ENCODE results near the gene ACTN3.
"Not testable (repeated sequence)": the region's sequence is repeated elsewhere in the genome, so short reads cannot be mapped to it uniquely, and the experiment has no call there.

Gene ACTN3

DNA sequence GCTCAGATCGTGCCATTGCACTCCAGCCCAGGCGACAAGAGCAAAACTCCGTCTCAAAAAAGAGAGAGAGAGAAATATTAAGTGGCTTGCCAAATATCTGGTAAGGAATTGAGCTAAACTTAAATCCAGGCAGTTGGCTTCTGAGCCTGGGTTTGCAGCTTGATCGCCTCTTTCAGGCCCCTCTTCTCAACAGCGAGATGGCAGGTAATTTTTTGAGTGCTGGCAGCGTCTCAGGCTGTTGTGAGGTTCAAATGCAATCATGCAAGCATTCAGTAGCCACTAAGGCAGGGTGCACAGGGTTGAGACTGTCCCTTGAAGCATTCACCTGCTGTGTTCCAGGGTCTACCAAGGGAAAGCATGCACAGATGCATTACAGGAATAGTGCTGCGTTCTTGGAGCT, 22.4 kb downstream of the ACTN3 start:
- H3K27me3 ChIP-seq (ENCODE audit: control insufficient read depth, insufficient read depth, low read length): peaks cover 19% of the 10 kb centered on the region
- no peaks in the 10 kb centered on the region for H3K36me3 ChIP-seq (ENCODE audit: insufficient read depth, low read length)
- H3K4me3 ChIP-seq (ENCODE audit: low read length): no peak overlapping the region
- no peak overlapping the region for H3K4me2 ChIP-seq (ENCODE audit: low read length)
- no peaks in the 10 kb centered on the region for H3K9me3 ChIP-seq (replicated peaks; ENCODE audit: low read length)
- no peak overlapping the region for H3K9ac ChIP-seq (ENCODE audit: low read depth, low read length)
- H3K4me1 ChIP-seq (ENCODE audit: control insufficient read depth, insufficient read depth, low read length): peaks cover 10% of the 10 kb centered on the region

GRCh38 chr11:66570079-66570849, 23.6 kb downstream of the ACTN3 start:
- Histone ChIP-seq H3K27me3 (ENCODE audit: control insufficient read depth, insufficient read depth, low read length) (peaks cover 19% of the 10 kb centered on the region), H3K9ac (ENCODE audit: low read depth, low read length) (no peak overlapping the region), H3K4me2 (ENCODE audit: low read length) (no peak overlapping the region), H3K4me1 (ENCODE audit: control insufficient read depth, insufficient read depth, low read length) (peaks cover 10% of the 10 kb centered on the region), H3K9me3 (replicated peaks; ENCODE audit: low read length) (no peaks in the 10 kb centered on the region), H3K4me3 (ENCODE audit: low read length) (no peak overlapping the region), H3K36me3 (ENCODE audit: insufficient read depth, low read length) (no peaks in the 10 kb centered on the region)

- no peaks in the 10 kb centered on the region for H3K36me3 ChIP-seq (ENCODE audit: insufficient read depth, low read length)
- no peak overlapping the region for H3K4me2 ChIP-seq (ENCODE audit: low read length)
- no peak overlapping the region for H3K9ac ChIP-seq (ENCODE audit: low read depth, low read length)
- H3K4me3 ChIP-seq (ENCODE audit: low read length): no peak overlapping the region
- no peaks in the 10 kb centered on the region for H3K9me3 ChIP-seq (replicated peaks; ENCODE audit: low read length)
- peaks cover 10% of the 10 kb centered on the region for H3K4me1 ChIP-seq (ENCODE audit: control insufficient read depth, insufficient read depth, low read length)
- H3K27me3 ChIP-seq (ENCODE audit: control insufficient read depth, insufficient read depth, low read length): peaks cover 19% of the 10 kb centered on the region
These were observed 24.1 kb downstream of the ACTN3 start for GRCh38 chr11:66570850-66571180.

- Histone ChIP-seq H3K4me1 (ENCODE audit: control insufficient read depth, insufficient read depth, low read length) (peaks cover 4% of the 10 kb centered on the region), H3K4me2 (ENCODE audit: low read length) (peak overlapping the region; percentile 76), H3K27me3 (ENCODE audit: control insufficient read depth, insufficient read depth, low read length) (no peaks in the 10 kb centered on the region), H3K36me3 (ENCODE audit: insufficient read depth, low read length) (no peaks in the 10 kb centered on the region), H3K9me3 (replicated peaks; ENCODE audit: low read length) (no peaks in the 10 kb centered on the region), H3K4me3 (ENCODE audit: low read length) (peak overlapping the region; percentile 25), H3K9ac (ENCODE audit: low read depth, low read length) (no peak overlapping the region)
These were observed 32.4 kb downstream of the ACTN3 start for GRCh38 chr11:66579017-66579606.

DNA sequence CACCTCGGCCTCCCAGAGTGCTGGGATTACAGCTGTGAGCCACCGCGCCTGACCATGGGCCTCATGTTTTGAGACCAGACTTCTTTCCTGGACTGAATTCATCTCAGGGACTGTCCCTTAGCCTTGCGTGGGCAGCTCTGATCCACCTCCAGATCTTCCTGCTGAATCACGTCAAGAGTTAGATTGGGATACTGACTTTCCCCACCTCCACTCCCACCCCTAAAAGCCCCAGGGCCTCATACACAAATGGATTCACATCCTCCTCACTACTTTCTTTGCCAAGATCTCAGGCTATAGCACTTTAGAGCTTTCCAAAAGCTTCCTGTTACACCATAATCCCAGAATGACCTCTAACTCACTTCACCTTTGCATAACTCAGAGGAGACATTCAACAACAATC, 34.1 kb downstream of the ACTN3 start:
- peaks cover 4% of the 10 kb centered on the region for H3K4me1 ChIP-seq (ENCODE audit: control insufficient read depth, insufficient read depth, low read length)
- H3K9me3 ChIP-seq (replicated peaks; ENCODE audit: low read length): no peaks in the 10 kb centered on the region
- no peak overlapping the region for H3K4me2 ChIP-seq (ENCODE audit: low read length)
- H3K9ac ChIP-seq (ENCODE audit: low read depth, low read length): no peak overlapping the region
- no peaks in the 10 kb centered on the region for H3K27me3 ChIP-seq (ENCODE audit: control insufficient read depth, insufficient read depth, low read length)
- H3K4me3 ChIP-seq (ENCODE audit: low read length): no peak overlapping the region
- no peaks in the 10 kb centered on the region for H3K36me3 ChIP-seq (ENCODE audit: insufficient read depth, low read length)

- Histone ChIP-seq H3K4me3 (ENCODE audit: low read length) (no peak overlapping the region), H3K9me3 (replicated peaks; ENCODE audit: low read length) (no peaks in the 10 kb centered on the region), H3K4me2 (ENCODE audit: low read length) (no peak overlapping the region), H3K9ac (ENCODE audit: low read depth, low read length) (no peak overlapping the region), H3K4me1 (ENCODE audit: control insufficient read depth, insufficient read depth, low read length) (peaks cover 4% of the 10 kb centered on the region), H3K27me3 (ENCODE audit: control insufficient read depth, insufficient read depth, low read length) (peaks cover 2% of the 10 kb centered on the region), H3K36me3 (ENCODE audit: insufficient read depth, low read length) (no peaks in the 10 kb centered on the region)
These were observed 34.6 kb downstream of the ACTN3 start for GRCh38 chr11:66581261-66581660.

- H3K36me3 ChIP-seq (ENCODE audit: insufficient read depth, low read length); H3K4me1 ChIP-seq (ENCODE audit: control insufficient read depth, insufficient read depth, low read length); H3K9ac ChIP-seq (ENCODE audit: low read depth, low read length); H3K4me3 ChIP-seq (ENCODE audit: low read length); H3K27me3 ChIP-seq (ENCODE audit: control insufficient read depth, insufficient read depth, low read length); H3K9me3 ChIP-seq (replicated peaks; ENCODE audit: low read length); H3K4me2 ChIP-seq (ENCODE audit: low read length): not testable (repeated sequence)
These were observed 36.0 kb downstream of the ACTN3 start for GRCh38 chr11:66582565-66583147.

DNA sequence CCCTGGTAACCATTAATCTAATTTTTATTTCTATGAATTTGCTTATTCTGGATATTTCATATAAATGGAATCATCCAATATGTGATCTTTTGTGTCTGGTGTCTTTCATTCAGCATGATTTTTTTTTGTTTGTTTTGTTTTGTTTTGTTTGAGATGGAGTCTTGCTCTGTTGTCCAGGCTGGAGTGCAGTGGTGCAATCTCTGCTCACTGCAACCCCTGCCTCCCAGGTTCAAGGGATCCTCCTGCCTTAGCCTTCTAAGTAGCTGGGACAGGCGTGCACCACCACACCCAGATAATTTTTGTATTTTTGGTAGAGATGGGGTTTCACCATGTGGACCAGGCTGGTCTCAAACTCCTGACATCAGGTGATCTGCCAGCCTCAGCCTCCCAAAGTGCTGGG, 38.7 kb downstream of the ACTN3 start:
- not testable (repeated sequence) for H3K4me3 ChIP-seq (ENCODE audit: low read length); H3K9ac ChIP-seq (ENCODE audit: low read depth, low read length); H3K4me2 ChIP-seq (ENCODE audit: low read length); H3K27me3 ChIP-seq (ENCODE audit: control insufficient read depth, insufficient read depth, low read length); H3K4me1 ChIP-seq (ENCODE audit: control insufficient read depth, insufficient read depth, low read length); H3K9me3 ChIP-seq (replicated peaks; ENCODE audit: low read length); H3K36me3 ChIP-seq (ENCODE audit: insufficient read depth, low read length)

- Histone ChIP-seq H3K4me2 (ENCODE audit: low read length) (no peak overlapping the region), H3K4me1 (ENCODE audit: control insufficient read depth, insufficient read depth, low read length) (no peaks in the 10 kb centered on the region), H3K36me3 (ENCODE audit: insufficient read depth, low read length) (no peaks in the 10 kb centered on the region), H3K4me3 (ENCODE audit: low read length) (no peak overlapping the region), H3K9ac (ENCODE audit: low read depth, low read length) (no peak overlapping the region), H3K9me3 (replicated peaks; ENCODE audit: low read length) (no peaks in the 10 kb centered on the region), H3K27me3 (ENCODE audit: control insufficient read depth, insufficient read depth, low read length) (peaks cover 13% of the 10 kb centered on the region)
These were observed 39.4 kb downstream of the ACTN3 start for GRCh38 chr11:66586136-66586535.

DNA sequence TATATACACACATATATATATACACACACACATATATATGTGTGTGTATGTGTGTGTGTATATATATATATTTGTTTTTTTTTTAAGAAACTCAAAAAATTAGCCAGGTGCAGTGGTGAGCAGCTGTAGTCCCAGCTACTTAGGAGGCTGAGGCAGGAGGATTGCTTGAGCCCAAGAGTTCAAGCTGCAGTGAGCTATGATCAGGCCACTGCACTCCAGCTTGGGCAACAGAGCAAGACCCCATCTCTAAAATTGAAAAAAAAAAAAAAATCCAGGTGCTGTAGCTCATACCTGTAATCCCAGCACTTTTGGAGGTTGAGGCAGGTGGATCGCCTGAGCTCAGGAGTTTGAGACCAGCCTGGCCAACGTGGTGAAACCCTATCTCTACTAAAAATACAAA, 42.6 kb downstream of the ACTN3 start:
- H3K27me3 ChIP-seq (ENCODE audit: control insufficient read depth, insufficient read depth, low read length): peaks cover 13% of the 10 kb centered on the region
- not testable (repeated sequence) for H3K9me3 ChIP-seq (replicated peaks; ENCODE audit: low read length); H3K9ac ChIP-seq (ENCODE audit: low read depth, low read length)

DNA sequence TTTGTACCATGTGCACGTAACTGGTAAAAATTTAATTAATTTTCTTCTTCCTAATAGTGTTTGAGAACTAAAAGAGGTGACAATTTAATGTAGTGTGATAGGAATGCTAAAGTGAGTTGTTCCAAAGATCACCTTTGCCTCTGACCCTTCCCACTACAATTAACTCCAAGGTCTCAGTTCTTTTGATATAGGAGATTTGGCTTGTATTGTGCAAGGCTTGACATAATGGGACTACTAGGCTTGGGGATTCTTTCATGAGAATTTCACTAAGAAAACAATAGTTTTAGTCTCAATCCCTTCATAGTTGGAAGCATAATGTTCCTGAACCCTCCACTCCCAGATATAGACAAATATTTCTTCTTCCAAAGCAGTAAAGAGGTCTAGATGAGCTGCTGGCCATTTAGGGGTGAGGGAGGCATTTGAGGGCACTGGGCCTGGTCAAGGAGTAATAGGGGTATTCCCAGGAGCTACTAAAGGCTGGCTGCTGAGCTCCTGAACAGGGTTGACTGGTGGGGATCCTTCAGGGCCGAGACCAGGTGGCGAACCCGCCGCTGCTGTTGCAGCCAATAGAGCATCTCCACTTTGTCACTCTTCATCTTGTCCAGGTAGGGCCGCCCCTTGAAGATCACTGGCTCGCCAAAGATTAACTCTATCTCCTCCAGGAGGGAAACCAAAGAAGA, 43.4 kb downstream of the ACTN3 start:
- Histone ChIP-seq H3K4me2 (ENCODE audit: low read length) (no peak overlapping the region), H3K36me3 (ENCODE audit: insufficient read depth, low read length) (no peaks in the 10 kb centered on the region), H3K9me3 (replicated peaks; ENCODE audit: low read length) (no peaks in the 10 kb centered on the region), H3K4me1 (ENCODE audit: control insufficient read depth, insufficient read depth, low read length) (peaks cover 11% of the 10 kb centered on the region), H3K9ac (ENCODE audit: low read depth, low read length) (no peak overlapping the region), H3K4me3 (ENCODE audit: low read length) (no peak overlapping the region), H3K27me3 (ENCODE audit: control insufficient read depth, insufficient read depth, low read length) (peaks cover 13% of the 10 kb centered on the region)

More for the DNA sequence above, 42.6 kb downstream of the ACTN3 start:
- H3K36me3 ChIP-seq (ENCODE audit: insufficient read depth, low read length); H3K4me2 ChIP-seq (ENCODE audit: low read length); H3K4me1 ChIP-seq (ENCODE audit: control insufficient read depth, insufficient read depth, low read length); H3K4me3 ChIP-seq (ENCODE audit: low read length): not testable (repeated sequence)
